Memory B cell (primary cell): ENCODE data around the gene SRSF2.
"Not testable (repeated sequence)": the region's sequence is repeated elsewhere in the genome, so short reads cannot be mapped to it uniquely, and the experiment has no call there.

Source experiments
- ATAC-seq: fragments of 150-1000 bp; cut with Tn5 transposase; 2 replicates; pipeline ENCODE4 v1.10.0; 2021; ENCODE audit warnings: low read depth, mild to moderate bottlenecking, moderate library complexity
- DNase-seq, 2 donors: peaks; one replicate each; pipeline ENCODE4 v3.0.0; 2022; ENCODE audit warnings: low spot score in 2 of 2
- H3K27ac Mint-ChIP-seq: one replicate; pipeline ENCODE4 v1.8.0; 2022; ENCODE audit warnings: mild to moderate bottlenecking, moderate library complexity, mixed read lengths
- H3K27me3 Mint-ChIP-seq: one replicate; pipeline ENCODE4 v1.8.0; 2022; ENCODE audit warnings: mixed read lengths
- H3K36me3 Mint-ChIP-seq: one replicate; pipeline ENCODE4 v1.8.0; 2022; ENCODE audit warnings: mild to moderate bottlenecking, mixed read lengths
- H3K4me1 Mint-ChIP-seq: one replicate; pipeline ENCODE4 v1.8.0; 2022; ENCODE audit warnings: mixed read lengths
- H3K4me3 Mint-ChIP-seq: one replicate; pipeline ENCODE4 v1.8.0; 2022; ENCODE audit warnings: mild to moderate bottlenecking, moderate library complexity, mixed read lengths
- H3K9me3 Mint-ChIP-seq: one replicate; pipeline ENCODE4 v1.8.0; 2022; ENCODE audit warnings: mixed read lengths

Gene SRSF2

DNA sequence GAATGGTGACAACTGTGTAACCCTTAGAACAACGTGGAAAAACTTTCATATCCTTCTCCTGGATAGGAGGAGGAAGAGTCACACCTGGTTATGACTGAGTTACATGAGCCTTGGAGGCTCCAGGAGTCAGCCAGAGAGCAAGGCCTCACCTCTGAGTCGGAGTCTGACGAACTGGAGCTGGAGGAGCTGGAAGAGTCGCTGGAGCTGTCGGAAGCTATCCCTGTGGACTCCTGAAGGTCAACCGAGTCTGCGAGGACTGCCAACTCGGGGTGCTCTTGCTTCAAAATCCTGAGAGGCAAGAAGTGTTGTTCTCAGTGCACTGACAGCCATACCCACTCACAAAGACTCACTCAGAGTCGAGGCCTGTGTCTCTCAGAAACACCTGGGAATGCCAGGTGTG, 16.9 kb downstream of the SRSF2 start:
- H3K9me3 Mint-ChIP-seq = no peaks in the 10 kb centered on the region
- H3K27me3 Mint-ChIP-seq = no peaks in the 10 kb centered on the region
- peaks cover 18% of the 10 kb centered on the region for H3K4me1 Mint-ChIP-seq
- no peak for DNase-seq
- peaks cover 15% of the 10 kb centered on the region for H3K36me3 Mint-ChIP-seq
- ATAC-seq = no peak
- H3K4me3 Mint-ChIP-seq = no peak overlapping the region
- no peak overlapping the region for H3K27ac Mint-ChIP-seq

DNA sequence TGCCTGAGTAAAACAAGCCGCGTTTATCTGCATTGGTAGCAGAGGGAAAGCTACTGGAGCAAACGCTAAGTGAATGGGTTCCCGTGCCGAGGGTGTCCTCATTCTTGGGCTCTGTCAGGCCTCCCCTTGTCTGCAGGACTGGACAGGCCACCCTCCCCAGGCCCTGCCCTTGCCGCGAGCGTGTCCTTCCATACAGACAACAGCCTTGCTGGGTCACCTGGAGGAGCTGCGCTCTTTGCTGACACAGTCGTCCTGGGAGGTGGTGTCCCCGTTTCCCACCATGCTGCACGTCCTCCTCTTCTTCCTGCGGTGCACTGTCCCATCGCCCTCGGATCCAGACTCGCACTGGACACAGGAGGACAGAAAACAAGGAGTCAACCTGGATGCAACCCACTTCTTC, 18.6 kb downstream of the SRSF2 start:
- peaks cover 19% of the 10 kb centered on the region for H3K4me1 Mint-ChIP-seq
- no peaks in the 10 kb centered on the region for H3K27me3 Mint-ChIP-seq
- DNase-seq = no peak
- peaks cover 21% of the 10 kb centered on the region for H3K36me3 Mint-ChIP-seq
- no peak overlapping the region for H3K27ac Mint-ChIP-seq
- ATAC-seq = no peak
- no peak overlapping the region for H3K4me3 Mint-ChIP-seq
- no peaks in the 10 kb centered on the region for H3K9me3 Mint-ChIP-seq

DNA sequence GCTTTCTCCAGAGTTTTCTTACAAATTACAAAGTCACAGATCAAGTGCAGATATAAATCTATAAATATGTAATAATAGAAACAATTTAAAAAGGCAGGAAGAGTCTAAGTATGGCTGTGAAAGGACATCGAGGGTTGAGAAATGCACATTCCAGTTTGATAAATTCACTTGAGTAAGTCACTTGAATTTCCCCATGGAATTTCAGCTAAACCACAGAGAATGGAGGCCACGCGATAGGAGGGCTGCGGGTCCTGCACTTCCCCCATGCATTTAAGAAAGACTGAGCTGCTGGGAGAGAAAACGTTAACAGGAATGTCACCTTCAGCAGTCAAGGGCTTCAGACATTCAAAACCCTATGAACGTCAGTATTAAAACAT, 20.3 kb downstream of the SRSF2 start:
- no peak for DNase-seq
- H3K4me3 Mint-ChIP-seq = no peak overlapping the region
- peaks cover 21% of the 10 kb centered on the region for H3K36me3 Mint-ChIP-seq
- no peak for ATAC-seq
- H3K27ac Mint-ChIP-seq = no peak overlapping the region
- H3K27me3 Mint-ChIP-seq = no peaks in the 10 kb centered on the region
- H3K4me1 Mint-ChIP-seq = peaks cover 19% of the 10 kb centered on the region
- H3K9me3 Mint-ChIP-seq = no peaks in the 10 kb centered on the region

DNA sequence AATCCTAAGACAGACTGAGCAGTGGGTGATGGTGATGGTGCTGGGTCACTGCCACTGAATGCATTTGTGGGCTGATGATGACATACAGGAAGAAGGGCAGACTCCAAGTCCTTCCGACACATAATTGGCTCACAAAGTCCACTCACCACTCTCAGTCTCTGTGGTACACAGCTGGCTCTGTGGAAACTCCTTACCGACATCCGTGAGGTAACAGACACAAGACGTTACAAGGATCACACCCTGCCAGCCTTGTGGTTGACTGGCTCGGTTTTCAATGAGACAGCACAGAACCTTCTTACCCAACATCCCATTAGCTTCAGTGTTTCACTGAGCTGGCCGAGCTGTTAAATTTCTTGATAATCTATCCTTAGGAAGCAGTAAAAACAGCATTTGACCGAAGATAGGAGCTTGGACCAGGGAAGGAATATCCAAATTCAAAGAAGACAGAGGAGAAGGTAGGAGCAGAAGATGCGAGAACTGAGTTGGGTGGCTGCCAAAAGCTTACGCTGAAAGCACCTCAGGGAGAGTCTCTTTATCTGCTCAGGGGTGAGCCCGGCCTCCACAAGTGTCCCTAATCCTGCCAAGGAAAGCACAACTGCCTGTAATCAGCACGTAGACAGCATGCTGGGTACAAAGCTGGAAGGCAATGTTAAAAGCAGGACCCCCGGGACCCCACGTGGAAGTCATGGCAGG, 20.8 kb downstream of the SRSF2 start:
- Mint-ChIP-seq H3K27ac (peak overlapping the region; percentile 81), H3K9me3 (no peaks in the 10 kb centered on the region), H3K4me1 (peaks cover 16% of the 10 kb centered on the region), H3K27me3 (no peaks in the 10 kb centered on the region), H3K36me3 (peaks cover 17% of the 10 kb centered on the region), H3K4me3 (no peak overlapping the region)
- DNase-seq = no peak
- ATAC-seq = peak; percentile 41

DNA sequence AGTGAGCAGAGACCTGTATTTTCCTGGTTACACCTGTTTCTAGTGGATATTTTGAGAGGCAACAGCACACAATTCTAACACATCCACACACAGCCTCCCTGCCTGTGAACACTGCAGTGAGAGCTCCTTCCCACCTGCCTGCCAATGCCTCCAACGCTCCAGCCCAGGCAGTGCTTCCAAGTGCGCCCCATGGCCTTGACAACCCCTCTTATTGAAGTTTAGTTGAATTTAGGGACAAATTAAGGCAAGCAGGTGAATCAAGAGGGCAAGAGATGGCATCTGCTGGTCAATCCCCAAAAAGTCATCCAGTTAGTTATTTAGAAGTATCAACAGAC, 21.7 kb downstream of the SRSF2 start:
- peak overlapping the region; percentile 27 for H3K4me3 Mint-ChIP-seq
- peaks cover 19% of the 10 kb centered on the region for H3K4me1 Mint-ChIP-seq
- ATAC-seq = no peak
- no peaks in the 10 kb centered on the region for H3K9me3 Mint-ChIP-seq
- no peak for DNase-seq
- no peaks in the 10 kb centered on the region for H3K27me3 Mint-ChIP-seq
- peaks cover 17% of the 10 kb centered on the region for H3K36me3 Mint-ChIP-seq
- peak overlapping the region; percentile 81 for H3K27ac Mint-ChIP-seq

DNA sequence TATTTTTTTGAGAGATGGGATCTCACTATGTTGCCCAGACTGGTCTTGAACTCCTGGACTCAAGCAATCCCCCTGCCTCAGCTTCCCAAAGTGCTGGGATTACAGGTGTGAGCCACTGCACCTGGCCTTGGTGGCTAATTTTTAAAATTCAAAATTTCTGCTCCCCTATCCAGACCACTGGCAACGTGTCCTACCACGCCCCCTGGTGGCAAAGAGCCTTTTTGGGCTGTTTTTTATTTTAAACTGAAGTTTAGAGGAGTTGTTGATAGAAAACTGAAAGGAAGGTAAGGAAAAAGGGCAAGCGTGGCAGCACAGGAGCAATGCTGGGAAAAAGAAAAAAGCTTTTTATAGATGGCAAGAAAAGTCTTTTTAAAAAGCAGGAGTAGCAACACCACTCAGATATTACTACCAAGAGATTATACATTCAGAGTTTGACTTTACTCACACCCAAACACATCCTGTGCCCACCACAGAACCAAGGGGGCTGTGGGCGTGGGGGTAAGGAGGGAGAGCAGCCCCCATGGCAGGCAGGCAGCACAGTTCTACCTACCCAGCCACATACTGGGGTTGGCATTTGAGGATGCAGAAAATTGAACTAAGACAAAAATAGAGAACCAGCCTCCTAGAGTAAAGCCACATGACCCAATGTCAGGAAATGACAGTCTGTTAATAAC, 22.2 kb downstream of the SRSF2 start:
- Mint-ChIP-seq H3K4me1 (peaks cover 19% of the 10 kb centered on the region), H3K27ac (peak overlapping the region; percentile 81), H3K27me3 (no peaks in the 10 kb centered on the region), H3K4me3 (peak overlapping the region; percentile 27), H3K36me3 (peaks cover 16% of the 10 kb centered on the region), H3K9me3 (no peaks in the 10 kb centered on the region)
- ATAC-seq (peak; percentile 72), DNase-seq (peak; percentile 75 to 81)

DNA sequence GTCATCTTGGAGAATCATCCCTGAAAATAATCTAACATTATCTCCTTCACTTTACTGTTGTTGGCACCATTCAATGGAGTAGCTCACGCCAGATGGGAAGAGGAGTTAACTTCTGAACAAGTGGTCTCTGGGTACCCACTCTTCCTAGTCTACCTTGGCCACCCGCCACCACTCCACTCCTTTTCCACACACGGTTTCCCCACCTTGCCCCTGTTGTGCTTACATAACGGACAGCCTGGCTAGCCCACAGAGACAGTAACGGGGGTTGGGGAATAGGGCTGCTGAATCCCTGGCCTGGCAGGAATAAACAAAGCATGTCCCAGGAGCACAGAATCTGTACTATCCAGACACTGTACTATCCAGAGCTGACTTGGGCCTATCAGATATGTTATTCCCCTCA, 22.8 kb downstream of the SRSF2 start:
- H3K4me1 Mint-ChIP-seq = peaks cover 19% of the 10 kb centered on the region
- no peak for DNase-seq
- no peak overlapping the region for H3K27ac Mint-ChIP-seq
- ATAC-seq = no peak
- no peak overlapping the region for H3K4me3 Mint-ChIP-seq
- no peaks in the 10 kb centered on the region for H3K27me3 Mint-ChIP-seq
- peaks cover 16% of the 10 kb centered on the region for H3K36me3 Mint-ChIP-seq
- no peaks in the 10 kb centered on the region for H3K9me3 Mint-ChIP-seq

DNA sequence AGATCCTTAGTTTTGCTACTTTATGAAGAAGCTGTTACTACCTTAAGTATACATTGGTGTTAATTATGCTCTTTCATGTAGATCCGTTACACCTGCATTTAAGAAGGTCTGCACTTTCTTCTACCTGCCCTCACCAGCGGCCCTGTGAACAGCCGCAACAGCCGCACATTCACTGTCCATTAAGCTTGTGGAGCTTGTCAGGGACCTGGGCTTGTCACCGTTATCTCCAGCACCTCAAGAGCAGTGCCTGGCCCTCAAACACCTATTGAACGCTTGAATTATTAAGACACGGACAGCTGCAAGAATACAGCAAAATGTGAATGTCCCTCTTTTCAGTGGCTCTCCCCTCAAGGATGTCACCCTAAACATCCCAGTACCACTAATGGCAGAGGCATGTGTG, 23.4 kb downstream of the SRSF2 start:
- Mint-ChIP-seq H3K27ac (no peak overlapping the region), H3K27me3 (no peaks in the 10 kb centered on the region), H3K4me3 (no peak overlapping the region), H3K9me3 (no peaks in the 10 kb centered on the region), H3K4me1 (peaks cover 19% of the 10 kb centered on the region), H3K36me3 (peaks cover 13% of the 10 kb centered on the region)
- DNase-seq (no peak), ATAC-seq (no peak)

DNA sequence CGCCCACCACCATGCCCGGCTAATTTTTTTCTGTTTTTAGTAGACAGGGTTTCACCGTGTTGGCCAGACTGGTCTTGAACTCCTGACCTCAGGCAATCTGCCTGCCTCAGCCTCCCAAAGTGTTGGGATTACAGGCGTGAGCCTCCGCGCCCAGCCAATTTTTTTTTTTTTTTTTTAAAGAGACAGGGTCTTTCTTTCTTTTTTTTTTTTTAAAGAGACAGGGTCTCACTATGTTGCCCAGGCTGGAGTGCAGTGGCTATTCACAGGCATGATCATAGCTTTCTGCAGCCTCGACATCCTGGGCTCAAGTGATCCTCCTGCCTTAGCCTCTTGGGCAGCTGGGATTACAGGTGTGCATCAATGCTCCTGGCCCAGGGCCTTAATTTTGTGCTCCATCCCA, 24.8 kb downstream of the SRSF2 start:
- ATAC-seq, DNase-seq, H3K27ac Mint-ChIP-seq, H3K4me3 Mint-ChIP-seq, H3K27me3 Mint-ChIP-seq, H3K9me3 Mint-ChIP-seq: not testable (repeated sequence)
- H3K36me3 Mint-ChIP-seq = peaks cover 11% of the 10 kb centered on the region
- H3K4me1 Mint-ChIP-seq = peaks cover 19% of the 10 kb centered on the region

DNA sequence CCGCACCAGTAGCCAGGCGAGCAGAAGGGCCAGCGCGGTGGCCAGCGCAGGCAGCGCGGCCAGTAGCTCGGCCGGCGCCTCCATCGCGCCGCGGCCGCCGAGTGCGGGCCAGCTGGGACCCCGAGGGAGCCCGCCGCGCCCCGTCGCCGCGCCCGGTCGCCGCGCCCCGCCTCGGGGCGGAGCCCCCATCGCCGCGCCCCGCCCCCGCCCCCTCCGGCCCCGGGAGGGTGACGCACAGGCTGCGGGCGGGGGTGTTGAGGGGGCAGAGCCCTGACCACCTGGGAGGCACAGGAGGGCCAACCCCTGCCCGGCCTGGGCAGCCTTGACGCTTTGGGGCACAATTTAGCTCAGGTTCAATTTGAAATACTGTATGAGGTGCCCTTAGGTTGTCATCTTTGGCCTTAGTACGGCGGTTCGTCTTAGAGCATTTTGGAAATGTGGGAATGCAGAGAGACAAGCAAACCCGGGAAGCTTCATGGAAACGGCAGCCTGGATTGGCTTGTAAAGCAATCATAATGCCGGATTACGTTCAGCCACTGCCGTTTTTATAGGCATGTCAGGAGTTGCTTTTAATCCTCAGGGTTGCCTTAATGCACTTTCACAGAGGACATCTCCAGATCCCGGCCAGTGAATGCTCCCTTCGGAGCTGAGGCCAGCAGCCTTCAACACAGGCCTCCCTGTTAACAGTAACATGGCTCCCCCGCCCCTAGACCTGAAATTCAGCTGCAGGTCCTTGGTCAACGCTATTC, 26.1 kb downstream of the SRSF2 start, which contains the start of gene MXRA7:
Gene MXRA7, minus strand, starts transcription at position 103 of the 749 bp plus-strand sequence. Its CDS starts 19 bp downstream, at position 84.
- ATAC-seq (peak; percentile 72), DNase-seq (peak; percentile 41 to 62)
- Mint-ChIP-seq H3K4me1 (peaks cover 16% of the 10 kb centered on the region), H3K9me3 (no peaks in the 10 kb centered on the region), H3K27ac (no peak within 1 kb of the TSS), H3K4me3 (peak within 1 kb of the TSS; percentile 68), H3K36me3 (peaks cover 7% of the 10 kb centered on the region), H3K27me3 (no peaks in the 10 kb centered on the region)

DNA sequence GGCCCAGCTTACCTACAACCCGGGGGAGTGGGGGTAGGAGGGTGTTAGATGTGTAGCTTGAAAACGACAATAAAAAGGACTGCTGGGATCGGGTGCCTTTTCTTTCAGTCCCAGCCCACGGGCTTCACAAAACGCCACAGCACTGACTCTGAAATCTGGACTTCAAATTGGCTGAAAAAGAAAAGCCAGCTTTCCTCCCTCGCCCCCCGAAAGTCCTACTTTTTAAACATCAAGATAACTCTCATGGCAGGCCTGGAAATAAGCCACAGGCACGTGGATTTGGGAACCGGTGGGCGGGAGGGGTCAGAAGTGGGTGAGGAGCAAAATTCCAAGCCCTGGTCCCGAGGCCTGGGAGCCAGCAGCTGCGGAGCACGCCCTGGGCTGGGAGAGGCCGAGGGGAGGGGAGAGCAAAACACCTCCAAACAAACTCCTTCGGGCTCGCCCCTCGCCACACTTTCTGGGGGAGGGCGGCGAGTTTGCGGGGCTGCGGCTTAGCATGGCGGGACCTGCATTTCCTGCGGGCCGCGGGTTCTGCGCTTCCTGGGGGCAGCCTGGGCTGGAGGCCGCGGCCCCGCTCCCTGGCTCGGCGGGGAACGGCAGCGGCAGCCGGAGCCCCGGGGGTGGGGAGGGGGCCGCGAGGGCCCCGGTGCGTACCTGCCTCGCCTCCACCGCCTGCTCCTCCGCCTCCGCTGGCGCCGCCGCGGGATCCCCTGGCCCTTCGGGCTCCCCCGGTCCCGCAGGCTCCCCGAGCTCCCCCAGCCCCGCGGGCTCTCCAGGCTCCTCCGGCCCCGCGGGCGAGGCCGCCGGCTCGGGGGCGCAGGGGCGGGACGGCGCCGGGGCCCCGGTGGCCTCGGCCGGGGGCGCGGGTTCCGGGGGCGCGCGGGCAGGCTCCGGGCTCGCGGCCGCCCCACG, 26.9 kb downstream of the SRSF2 start:
- not testable (repeated sequence) for H3K4me1 Mint-ChIP-seq, H3K36me3 Mint-ChIP-seq, H3K27me3 Mint-ChIP-seq, H3K9me3 Mint-ChIP-seq, H3K27ac Mint-ChIP-seq, DNase-seq
- ATAC-seq = peak; percentile 10
- peak overlapping the region; percentile 67 for H3K4me3 Mint-ChIP-seq

DNA sequence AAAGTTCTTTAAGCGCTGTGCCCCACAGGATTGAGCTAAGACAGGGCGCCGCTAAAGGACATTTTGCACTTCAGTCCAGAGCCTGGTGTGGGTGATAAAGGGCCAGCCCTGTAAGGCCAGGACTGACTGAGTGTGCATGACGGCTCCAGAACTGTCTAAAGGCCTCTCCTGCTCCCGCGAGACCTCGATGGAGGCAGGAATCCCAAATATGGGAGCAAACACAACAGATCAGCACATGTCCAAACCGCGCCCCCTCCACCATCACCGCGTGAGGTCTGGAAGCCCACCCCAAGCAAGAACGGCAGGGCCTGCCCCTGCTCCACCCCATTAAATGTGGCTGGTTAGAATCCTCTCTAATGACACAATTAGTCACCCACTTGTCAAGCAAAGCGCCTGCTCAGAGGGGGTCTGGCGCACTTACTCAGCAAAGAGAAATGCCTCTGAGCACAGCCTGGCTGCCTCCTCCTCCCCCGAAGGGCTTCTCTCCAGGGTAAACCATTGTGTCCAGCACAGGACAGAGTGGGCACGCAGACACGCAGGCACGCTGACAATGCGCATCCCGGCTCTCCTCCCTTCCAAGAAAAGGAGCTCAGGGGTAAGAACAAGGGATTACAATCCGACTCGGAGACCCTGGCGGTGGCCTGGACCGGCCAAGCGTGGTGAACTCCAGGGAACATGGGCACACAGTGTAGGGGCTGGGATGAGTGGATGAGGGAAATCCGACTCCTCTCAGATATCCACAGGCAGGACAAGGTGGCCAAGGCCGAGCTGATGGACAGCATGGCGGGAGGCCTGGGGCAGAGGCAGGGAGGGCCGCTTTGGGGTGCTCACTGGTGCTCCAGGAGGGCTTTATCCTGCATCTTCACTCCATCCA, 27.8 kb downstream of the SRSF2 start:
- peaks cover 6% of the 10 kb centered on the region for H3K36me3 Mint-ChIP-seq
- ATAC-seq (no peak), DNase-seq (no peak)
- H3K4me3 Mint-ChIP-seq = peak overlapping the region; percentile 67
- no peaks in the 10 kb centered on the region for H3K9me3 Mint-ChIP-seq
- no peaks in the 10 kb centered on the region for H3K27me3 Mint-ChIP-seq
- no peak overlapping the region for H3K27ac Mint-ChIP-seq
- peaks cover 3% of the 10 kb centered on the region for H3K4me1 Mint-ChIP-seq
